ENCODE data around the gene PALLD.

GRCh38 chr4:168736860-168737805, 240.3 kb downstream of the PALLD start:
- TF ChIP-seq EZH2 (IDR thresholded peaks at IDR 0.05; ENCODE audit: borderline replicate concordance, low read depth, low read length, severe bottlenecking) (no peak), CTCF (IDR thresholded peaks at IDR 0.05; ENCODE audit: borderline replicate concordance, extremely low read depth, low read length, poor library complexity, severe bottlenecking) (no peak)
